Measurements from ENCODE around the gene GRK5. TPM values are rescaled to one million over a fixed set of nuclear protein-coding genes. Genes with fewer than 3 reads are reported as not detected.

Gene GRK5
- total and polyA plus RNA-seq, 7 donors, result 7.9 to 32.4 (median 19.8) TPM

- H3K4me1 ChIP-seq, result peaks cover 0 to 6% (median 2%) of the 10 kb centered on the region in 4 donors
- intact Hi-C loops (cut with DNase I), result no loop called here
- H3K4me3 ChIP-seq, result no peak overlapping the region
- no peaks in the 10 kb centered on the region for H3K9me3 ChIP-seq
- no peaks in the 10 kb centered on the region for H3K27me3 ChIP-seq
- peaks cover 0 to 49% (median 20%) of the 10 kb centered on the region in 4 donors for H3K36me3 ChIP-seq
- no peak overlapping the region for H3K27ac ChIP-seq
- DNase-seq, result no peak
- no peak for TF ChIP-seq POLR2AphosphoS5 (IDR thresholded peaks at IDR 0.05)
- no peak for TF ChIP-seq CTCF (IDR thresholded peaks at IDR 0.05)
- no peak for TF ChIP-seq EP300 (IDR thresholded peaks at IDR 0.05)
- no peak for TF ChIP-seq POLR2A (IDR thresholded peaks at IDR 0.05)
- 73 to 88% methylated on average over 7 of the region's 7 CpGs for WGBS, 2 donors
Observed at GRCh38 chr10:119423510-119424257, 216.3 kb downstream of the GRK5 start.

- Histone ChIP-seq H3K4me3 (no peak overlapping the region), H3K27ac (no peak overlapping the region), H3K4me1 (peaks cover 0 to 6% (median 2%) of the 10 kb centered on the region in 4 donors), H3K9me3 (no peaks in the 10 kb centered on the region), H3K36me3 (peaks cover 0 to 57% (median 25%) of the 10 kb centered on the region in 4 donors), H3K27me3 (no peaks in the 10 kb centered on the region)
- 69 to 87% methylated on average over 6 of the region's 6 CpGs for WGBS, 2 donors
- no peak for DNase-seq
- intact Hi-C loops (cut with DNase I), result no loop called here
- no peak for TF ChIP-seq POLR2A (IDR thresholded peaks at IDR 0.05)
Observed at GRCh38 chr10:119424258-119424975, 217.0 kb downstream of the GRK5 start.

- intact Hi-C loops (cut with DNase I), result no loop called here
- Histone ChIP-seq H3K27me3 (no peaks in the 10 kb centered on the region), H3K4me3 (no peak overlapping the region), H3K9me3 (no peaks in the 10 kb centered on the region), H3K4me1 (peaks cover 0 to 6% (median 2%) of the 10 kb centered on the region in 4 donors), H3K27ac (no peak overlapping the region), H3K36me3 (peaks cover 0 to 64% (median 30%) of the 10 kb centered on the region in 4 donors)
- no peak for DNase-seq
- 69 to 78% methylated on average over 11 of the region's 11 CpGs for WGBS, 2 donors
- TF ChIP-seq EP300 (IDR thresholded peaks at IDR 0.05) (no peak), POLR2AphosphoS5 (IDR thresholded peaks at IDR 0.05) (no peak), POLR2A (IDR thresholded peaks at IDR 0.05) (no peak), CTCF (IDR thresholded peaks at IDR 0.05) (no peak)
Observed at GRCh38 chr10:119425102-119425880, 217.9 kb downstream of the GRK5 start.

GRCh38 chr10:119425881-119426170, 218.5 kb downstream of the GRK5 start:
- H3K4me3 ChIP-seq, result no peak overlapping the region
- no peak for TF ChIP-seq EP300 (IDR thresholded peaks at IDR 0.05)
- TF ChIP-seq POLR2A (IDR thresholded peaks at IDR 0.05), result no peak
- TF ChIP-seq POLR2AphosphoS5 (IDR thresholded peaks at IDR 0.05), result no peak
- TF ChIP-seq CTCF (IDR thresholded peaks at IDR 0.05), result no peak
- H3K27me3 ChIP-seq, result no peaks in the 10 kb centered on the region
- H3K9me3 ChIP-seq, result no peaks in the 10 kb centered on the region
- intact Hi-C loops (cut with DNase I), result no loop called here
- no peak overlapping the region for H3K27ac ChIP-seq
- WGBS, 2 donors, result 80 to 92% methylated on average over 9 of the region's 9 CpGs
- H3K4me1 ChIP-seq, result peaks cover 0 to 6% (median 2%) of the 10 kb centered on the region in 4 donors
- no peak for DNase-seq
- H3K36me3 ChIP-seq, result peaks cover 0 to 64% (median 31%) of the 10 kb centered on the region in 4 donors

- H3K36me3 ChIP-seq, result peaks cover 3 to 73% (median 34%) of the 10 kb centered on the region in 4 donors
- H3K4me1 ChIP-seq, result peaks cover 0 to 6% (median 2%) of the 10 kb centered on the region in 4 donors
- no peak overlapping the region for H3K27ac ChIP-seq
- no peaks in the 10 kb centered on the region for H3K9me3 ChIP-seq
- intact Hi-C loops (cut with DNase I), result no loop called here
- 95 to 97% methylated on average over 5 of the region's 5 CpGs for WGBS, 2 donors
- no peak overlapping the region for H3K4me3 ChIP-seq
- no peaks in the 10 kb centered on the region for H3K27me3 ChIP-seq
- no peak for DNase-seq
- TF ChIP-seq POLR2AphosphoS5 (IDR thresholded peaks at IDR 0.05) (no peak), CTCF (IDR thresholded peaks at IDR 0.05) (no peak), EP300 (IDR thresholded peaks at IDR 0.05) (no peak), POLR2A (IDR thresholded peaks at IDR 0.05) (no peak)
Observed at GRCh38 chr10:119426699-119427098, 219.3 kb downstream of the GRK5 start.

Data from sigmoid colon (tissue), 7 donors.